Measurements from ENCODE around the gene RIMBP2.

The RIMBP2 gene

DNA sequence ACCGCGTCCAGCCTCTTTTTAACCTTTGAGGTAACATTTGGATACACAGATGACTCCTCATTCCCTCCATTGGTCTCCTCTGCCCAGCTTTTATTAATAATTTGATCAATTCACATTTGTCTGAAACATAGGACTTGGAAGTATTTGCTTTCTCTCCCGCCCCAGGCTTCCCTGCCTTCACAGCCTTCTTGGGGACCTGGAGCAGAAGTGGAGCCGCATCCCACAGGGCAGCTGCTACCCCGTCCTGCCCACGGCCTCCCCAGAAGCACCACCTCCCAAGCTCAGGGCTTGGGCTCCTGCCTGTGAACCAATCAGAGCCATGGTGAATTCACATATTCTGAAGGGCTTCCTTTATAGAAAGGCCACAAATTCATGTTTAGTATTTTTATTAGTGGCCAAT lies 280.8 kb downstream of the RIMBP2 start:
- no peak for DNase-seq

DNA sequence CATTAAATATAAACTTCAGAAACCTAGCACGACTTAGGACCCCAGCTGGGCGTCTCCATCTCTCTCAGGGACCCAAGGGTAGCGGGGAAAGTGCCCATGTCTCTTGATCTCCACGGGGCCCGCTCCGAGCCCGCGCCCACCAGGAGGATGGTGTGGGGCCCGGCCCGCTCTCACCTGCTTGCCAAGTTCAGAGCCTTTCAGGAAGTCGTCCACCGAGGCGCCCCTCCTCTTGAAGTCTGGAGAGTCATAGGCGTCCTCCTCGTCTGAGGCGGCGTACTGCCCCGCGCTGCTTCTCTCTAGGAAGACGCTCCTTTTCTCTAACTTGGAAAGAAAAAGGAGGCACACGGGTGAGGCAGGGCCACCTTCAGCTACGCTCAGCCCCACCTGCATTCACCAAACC lies 281.5 kb downstream of the RIMBP2 start:
- no peak for DNase-seq

GRCh38 chr12:130433834-130434233 lies 282.3 kb downstream of the RIMBP2 start:
- DNase-seq: no peak

GRCh38 chr12:130433411-130433810 lies 282.7 kb downstream of the RIMBP2 start:
- no peak for DNase-seq

DNA sequence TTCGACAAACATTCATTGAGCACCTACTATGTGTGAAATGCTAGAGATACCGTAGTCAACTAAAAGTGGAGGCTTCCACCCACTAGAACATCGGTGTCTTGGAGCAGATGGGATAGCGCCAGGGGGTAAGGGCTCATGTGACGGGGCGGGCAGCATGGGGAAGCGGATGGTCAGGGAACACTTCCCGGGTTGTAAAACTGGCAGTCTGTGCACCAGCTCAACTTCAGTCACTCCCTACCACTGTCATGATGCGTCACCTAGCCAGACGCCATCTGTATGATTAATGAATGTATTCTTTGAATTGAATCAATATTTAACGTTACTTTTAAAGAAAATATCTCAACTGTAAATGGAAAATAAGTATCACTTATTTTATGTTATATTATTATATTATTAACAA lies 284.9 kb downstream of the RIMBP2 start:
- DNase-seq: no peak

DNA sequence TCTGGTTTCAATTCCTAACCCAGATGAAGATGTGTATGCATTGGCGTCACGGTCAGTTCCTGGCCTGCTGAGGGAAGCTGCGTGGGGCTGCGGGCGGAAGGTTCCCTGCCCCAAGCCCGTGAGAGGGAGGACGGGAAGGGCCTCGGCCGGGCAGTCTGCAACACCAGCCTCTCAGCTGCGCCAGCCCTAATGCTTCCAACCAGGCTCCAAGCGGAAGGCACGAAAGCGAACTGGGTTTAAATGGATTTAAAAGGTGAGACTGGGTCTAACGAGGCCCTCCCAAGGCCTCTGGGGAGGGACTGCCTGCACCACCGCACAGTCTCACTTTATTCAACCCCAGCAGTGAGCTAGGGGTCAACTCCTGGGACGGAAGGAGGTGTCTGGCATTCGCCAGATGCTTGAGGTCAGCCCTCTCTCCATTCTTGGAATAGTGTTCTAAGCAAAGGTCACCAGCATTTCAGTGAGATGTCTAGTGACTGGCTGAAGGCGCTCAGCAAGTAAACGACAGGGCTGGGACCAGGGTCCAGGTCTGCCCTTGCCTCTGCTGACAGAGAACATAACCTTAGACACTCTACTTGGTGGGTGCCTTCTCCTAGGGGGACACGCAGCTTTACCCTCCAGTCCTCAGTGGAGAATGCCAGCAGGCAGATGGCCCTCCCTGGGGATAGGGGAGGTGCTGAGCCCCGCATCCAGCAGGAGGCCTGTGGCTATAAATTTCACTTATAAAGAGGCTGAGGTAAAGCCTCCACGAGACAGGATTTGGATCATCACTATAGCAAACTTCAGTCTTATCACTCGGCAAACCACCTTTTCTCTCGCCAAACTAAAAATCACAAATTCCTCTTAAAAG lies 286.2 kb downstream of the RIMBP2 start:
- DNase-seq: no peak

DNA sequence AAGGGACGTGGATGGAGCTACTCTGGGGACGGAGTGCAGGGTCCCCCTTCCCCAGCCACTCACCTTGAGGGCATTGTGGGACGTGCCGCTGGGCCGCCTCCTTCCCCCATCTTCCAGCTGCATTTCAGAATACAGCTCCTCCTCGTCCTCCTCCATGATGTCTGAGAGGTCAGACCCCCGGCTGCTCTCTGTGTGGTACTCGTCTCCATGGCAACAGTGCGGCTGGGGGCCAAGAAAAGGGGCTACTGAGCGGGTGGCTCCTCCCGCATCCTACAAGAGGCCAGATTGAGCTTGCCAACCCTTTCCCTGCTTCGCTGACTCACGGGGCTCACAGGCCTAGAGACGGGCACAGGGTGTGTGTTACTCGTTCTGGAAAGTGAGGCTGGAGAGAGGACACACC lies 288.0 kb downstream of the RIMBP2 start:
- DNase-seq: no peak

DNA sequence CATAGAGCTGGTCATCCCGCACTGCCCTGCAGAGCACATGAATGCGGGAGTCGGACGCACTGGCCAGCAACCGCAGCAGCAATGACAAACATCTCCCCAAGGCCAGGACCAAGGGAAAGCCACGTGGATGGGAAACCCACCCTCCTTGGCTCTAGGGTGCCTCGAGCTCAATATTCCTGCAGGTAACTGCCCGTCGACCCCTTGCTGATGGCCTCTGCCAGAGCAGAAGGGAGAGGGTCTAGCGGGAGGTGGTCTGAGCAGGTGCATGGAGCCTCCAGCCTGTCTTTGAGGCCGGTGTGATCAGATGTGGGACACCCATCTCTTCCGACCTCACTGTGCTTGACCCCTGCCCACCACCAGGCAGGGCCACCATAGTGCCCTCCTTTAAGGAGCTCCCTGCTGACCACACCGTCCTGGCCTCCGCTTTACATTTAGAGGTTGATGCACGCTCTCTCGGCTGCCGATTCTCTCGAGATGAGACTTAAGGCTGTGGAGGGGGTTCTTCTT lies 288.7 kb downstream of the RIMBP2 start:
- no peak for DNase-seq

- DNase-seq: no peak
These were observed 290.3 kb downstream of the RIMBP2 start for GRCh38 chr12:130425698-130426245.

DNA sequence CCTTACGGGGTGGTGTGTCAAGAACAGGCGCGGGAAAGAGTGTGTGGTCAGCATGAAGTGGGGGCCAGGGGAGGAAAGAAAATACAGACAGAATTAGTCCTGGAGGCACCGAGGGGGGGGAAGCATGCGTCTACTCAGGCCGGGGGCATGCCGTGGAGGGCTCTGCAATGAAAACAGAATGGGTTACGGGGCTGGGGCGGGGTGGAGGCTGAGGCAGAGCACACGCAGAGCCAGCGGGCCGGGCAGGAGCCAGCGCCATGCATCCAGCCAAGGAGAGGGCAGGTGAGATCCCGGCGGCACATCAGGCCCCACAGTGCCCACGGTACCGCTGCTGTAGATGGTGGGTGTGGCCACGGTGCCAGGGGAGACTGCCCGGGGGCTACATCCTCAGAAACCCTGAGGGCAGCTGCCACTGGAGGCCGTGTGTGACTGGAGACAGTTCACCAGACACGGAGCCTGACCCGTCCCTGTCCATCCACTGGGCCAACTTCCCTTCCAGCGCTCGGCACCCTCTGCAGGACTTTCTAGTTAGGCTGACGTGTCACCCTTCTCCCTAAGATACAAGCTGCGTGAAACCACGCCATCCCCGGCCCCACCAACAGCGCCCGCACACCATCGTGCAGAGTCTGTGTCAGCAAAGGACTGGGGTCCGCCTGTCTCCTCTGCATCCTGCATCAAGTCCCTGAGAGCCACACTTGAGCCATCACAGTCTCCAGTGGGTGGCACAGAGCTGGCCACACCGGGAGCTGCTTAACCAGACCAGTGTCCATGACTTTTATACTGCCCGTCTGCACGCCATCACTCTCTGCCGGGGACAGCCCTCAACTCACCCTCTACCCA lies 291.0 kb downstream of the RIMBP2 start:
- no peak for DNase-seq

GRCh38 chr12:130423991-130424857 lies 291.9 kb downstream of the RIMBP2 start:
- DNase-seq: no peak

GRCh38 chr12:130423136-130423535 lies 293.0 kb downstream of the RIMBP2 start:
- no peak for DNase-seq

DNA sequence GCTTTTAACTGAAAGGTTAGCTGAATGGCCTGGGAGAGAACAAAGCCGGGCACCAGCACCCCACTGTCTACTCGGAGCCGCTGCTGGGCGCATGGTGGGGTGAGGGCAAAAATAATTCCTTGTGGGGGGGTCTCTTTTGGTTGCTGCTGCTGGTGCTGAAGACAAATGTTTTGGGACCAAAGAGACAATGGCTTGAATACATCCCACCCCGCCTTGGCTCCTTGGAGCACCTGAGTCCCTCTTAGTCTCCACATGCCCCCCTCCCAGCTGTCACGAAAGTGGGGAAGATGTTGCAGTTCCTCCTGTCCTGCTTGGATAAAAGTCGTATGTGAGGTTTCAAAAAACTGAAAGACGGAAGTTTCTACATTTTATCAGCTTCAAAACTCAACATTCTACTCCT lies 293.4 kb downstream of the RIMBP2 start:
- no peak for DNase-seq

DNA sequence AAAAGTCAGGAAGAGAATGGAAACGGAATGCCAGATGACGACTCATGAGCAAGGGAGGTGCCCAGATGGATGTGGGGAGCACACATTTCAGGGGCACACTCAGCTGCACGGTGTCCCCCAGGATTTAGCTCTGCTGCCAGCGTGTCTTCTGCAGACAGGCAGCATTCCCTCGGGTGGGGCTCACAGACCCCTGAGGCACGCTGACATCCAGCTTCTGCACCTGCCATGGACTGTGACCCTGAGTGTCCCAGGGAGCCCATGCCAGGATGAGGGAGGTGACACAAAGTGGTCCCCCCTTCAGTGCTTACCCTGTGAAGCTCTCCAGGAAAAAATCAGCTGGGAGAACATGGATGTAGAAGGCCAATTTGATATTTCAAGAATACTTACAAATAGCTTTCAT lies 294.2 kb downstream of the RIMBP2 start:
- DNase-seq: no peak

GRCh38 chr12:130420071-130420470 lies 296.0 kb downstream of the RIMBP2 start:
- DNase-seq: no peak

GRCh38 chr12:130419116-130419515 lies 297.0 kb downstream of the RIMBP2 start:
- no peak for DNase-seq

DNA sequence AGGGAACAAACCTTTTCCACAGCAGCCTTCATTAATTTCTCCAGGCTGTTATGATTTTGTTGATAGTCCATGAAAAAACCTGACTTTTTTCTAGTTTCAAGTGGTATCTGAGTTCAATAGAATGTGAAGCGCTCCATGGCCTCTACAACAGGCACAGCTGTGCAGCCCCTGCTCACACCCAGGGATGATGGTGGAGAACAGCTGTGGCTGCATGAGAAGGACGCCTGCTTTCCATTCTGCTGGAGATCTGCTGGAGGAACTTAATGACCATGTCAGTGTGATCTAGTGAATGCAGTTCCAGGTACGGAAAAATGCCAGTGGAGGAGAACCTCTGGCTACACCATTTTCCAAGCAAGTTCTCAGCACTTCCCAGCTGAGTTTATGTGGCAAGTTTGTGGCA lies 297.8 kb downstream of the RIMBP2 start:
- DNase-seq: no peak

DNA sequence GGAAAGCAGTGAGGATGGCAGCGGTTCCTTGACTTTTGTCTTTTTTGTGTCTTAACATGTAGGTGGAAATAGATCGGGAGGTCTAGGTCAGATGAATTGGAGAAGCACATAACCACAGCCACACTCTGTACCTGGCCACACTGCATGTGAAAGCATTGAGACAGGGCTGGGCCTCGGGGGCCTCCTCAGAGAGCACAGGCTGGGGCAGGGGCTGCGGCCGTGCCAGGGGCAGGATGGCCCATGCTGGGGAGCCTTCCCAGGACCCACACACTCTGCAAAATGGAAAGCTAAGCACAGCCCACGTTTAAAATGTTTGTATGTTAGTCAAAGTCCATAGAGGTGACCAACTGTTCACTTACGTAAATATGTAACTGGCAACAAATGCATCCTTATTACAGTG lies 301.7 kb downstream of the RIMBP2 start:
- no peak for DNase-seq

GRCh38 chr12:130413909-130414308 lies 302.2 kb downstream of the RIMBP2 start:
- no peak for DNase-seq

- DNase-seq: no peak
These were observed 303.7 kb downstream of the RIMBP2 start for GRCh38 chr12:130412384-130412783.

DNA sequence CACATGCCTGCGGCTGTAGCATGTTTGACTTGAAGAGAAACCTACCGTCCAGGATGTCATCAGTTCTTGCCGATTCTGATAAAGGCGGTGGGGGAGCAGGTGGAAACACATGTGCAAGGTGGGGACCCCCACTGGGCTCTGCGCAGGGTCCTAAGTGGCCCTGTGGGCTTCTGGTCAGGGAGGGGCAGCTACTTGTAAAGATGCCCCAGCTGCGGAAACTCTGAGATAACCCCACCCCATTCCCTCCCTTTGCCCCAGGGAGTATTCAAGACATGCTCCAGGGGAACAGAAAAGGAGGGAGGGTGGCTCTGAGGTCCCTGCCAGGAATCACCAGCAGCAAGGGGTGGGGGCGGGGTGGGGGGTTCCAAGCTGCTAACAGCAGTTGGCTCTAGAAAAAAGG lies 310.8 kb downstream of the RIMBP2 start:
- DNase-seq: no peak

- no peak for DNase-seq
These were observed 314.4 kb downstream of the RIMBP2 start for GRCh38 chr12:130401703-130402102.

All from DMS 273 treated with DMSO at 0.1 percent for 48 hours (cell line).